Mucosa of rectum (tissue), 2 donors: Measurements from ENCODE around the gene IQSEC3.
A peak's percentile ranks its signal among the peaks of the same experiment; 100 is the strongest.
"Not testable (repeated sequence)": the region's sequence is repeated elsewhere in the genome, so short reads cannot be mapped to it uniquely, and the experiment has no call there.

ENCODE experiments used
- H3K27ac ChIP-seq, 2 donors: one replicate each; pipeline ENCODE4 v1.7.0; 2013; ENCODE audit warnings: inconsistent platforms in 2 of 2, low read depth in 2 of 2, low read length in 2 of 2
- H3K27me3 ChIP-seq, 2 donors: one replicate each; pipeline ENCODE4 v1.7.0; 2013; ENCODE audit warnings: low read length in 2 of 2; ENCODE audit not compliant: control insufficient read depth in 2 of 2, insufficient read depth in 2 of 2
- H3K36me3 ChIP-seq, 2 donors: one replicate each; pipeline ENCODE4 v1.7.0; 2013; ENCODE audit warnings: low read length in 2 of 2; ENCODE audit not compliant: control insufficient read depth in 2 of 2, insufficient read depth in 2 of 2
- H3K4me1 ChIP-seq, 2 donors: one replicate each; pipeline ENCODE4 v1.7.0; 2013; ENCODE audit warnings: low read length in 2 of 2, mild to moderate bottlenecking in 1 of 2; ENCODE audit not compliant: control insufficient read depth in 2 of 2, insufficient read depth in 2 of 2
- H3K4me3 ChIP-seq, 2 donors: one replicate each; pipeline ENCODE4 v1.7.0; 2013; ENCODE audit warnings: low read length in 2 of 2
- H3K9ac ChIP-seq, 2 donors: one replicate each; pipeline ENCODE4 v1.7.0; 2013; ENCODE audit warnings: low read length in 2 of 2, low read depth in 1 of 2, mild to moderate bottlenecking in 1 of 2
- H3K9me3 ChIP-seq, 2 donors: one replicate each; pipeline ENCODE4 v1.7.0; 2013; ENCODE audit warnings: low read length in 2 of 2; ENCODE audit not compliant: control insufficient read depth in 2 of 2
- donor health status: healthy.
- donor health status: Normal muscosa, but diverticular disease.

The IQSEC3 gene

DNA sequence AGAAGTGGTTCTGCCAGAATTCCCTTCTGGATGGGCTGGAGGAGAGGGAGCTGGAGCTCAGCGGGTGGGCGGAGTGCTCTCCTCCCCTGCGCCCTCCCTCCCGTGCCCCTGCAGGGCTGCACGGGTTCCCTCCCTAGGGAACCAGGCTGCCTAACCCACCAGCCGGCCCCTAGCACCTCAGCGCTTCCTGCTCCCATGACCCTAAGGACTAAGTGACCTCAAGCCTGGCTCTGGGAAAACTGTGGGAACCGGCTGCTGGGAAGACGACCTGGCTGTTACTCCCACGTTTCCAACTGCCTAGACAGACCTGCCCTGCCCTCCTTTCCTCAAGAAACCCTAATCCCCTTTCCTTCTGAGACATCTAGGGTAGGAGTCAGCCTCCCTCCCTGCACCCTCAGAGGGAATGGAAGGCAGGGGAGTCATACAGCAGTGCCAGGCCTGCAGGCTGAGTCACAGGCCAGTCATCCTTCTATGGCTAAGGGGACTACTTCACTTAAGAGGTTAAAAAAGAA lies 115.9 kb downstream of the IQSEC3 start:
- no peak overlapping the region for H3K4me3 ChIP-seq
- no peak overlapping the region for H3K27ac ChIP-seq
- peaks cover 0 to 3% of the 10 kb centered on the region in 2 donors for H3K4me1 ChIP-seq
- H3K36me3 ChIP-seq = no peaks in the 10 kb centered on the region
- no peaks in the 10 kb centered on the region for H3K9me3 ChIP-seq
- H3K9ac ChIP-seq = no peak overlapping the region
- H3K27me3 ChIP-seq = no peaks in the 10 kb centered on the region

- H3K4me3 ChIP-seq = no peak overlapping the region
- H3K27me3 ChIP-seq = no peaks in the 10 kb centered on the region
- H3K4me1 ChIP-seq = peaks cover 0 to 9% of the 10 kb centered on the region in 2 donors
- no peak overlapping the region for H3K27ac ChIP-seq
- no peaks in the 10 kb centered on the region for H3K36me3 ChIP-seq
- no peaks in the 10 kb centered on the region for H3K9me3 ChIP-seq
- H3K9ac ChIP-seq = no peak overlapping the region
These were observed 118.4 kb downstream of the IQSEC3 start for GRCh38 chr12:184811-185575.

- H3K4me3 ChIP-seq = no peak overlapping the region
- no peaks in the 10 kb centered on the region for H3K9me3 ChIP-seq
- H3K4me1 ChIP-seq = peaks cover 0 to 7% of the 10 kb centered on the region in 2 donors
- no peak overlapping the region for H3K27ac ChIP-seq
- H3K9ac ChIP-seq = no peak overlapping the region
- H3K27me3 ChIP-seq = no peaks in the 10 kb centered on the region
- H3K36me3 ChIP-seq = no peaks in the 10 kb centered on the region
These were observed 119.0 kb downstream of the IQSEC3 start for GRCh38 chr12:185576-185955.

DNA sequence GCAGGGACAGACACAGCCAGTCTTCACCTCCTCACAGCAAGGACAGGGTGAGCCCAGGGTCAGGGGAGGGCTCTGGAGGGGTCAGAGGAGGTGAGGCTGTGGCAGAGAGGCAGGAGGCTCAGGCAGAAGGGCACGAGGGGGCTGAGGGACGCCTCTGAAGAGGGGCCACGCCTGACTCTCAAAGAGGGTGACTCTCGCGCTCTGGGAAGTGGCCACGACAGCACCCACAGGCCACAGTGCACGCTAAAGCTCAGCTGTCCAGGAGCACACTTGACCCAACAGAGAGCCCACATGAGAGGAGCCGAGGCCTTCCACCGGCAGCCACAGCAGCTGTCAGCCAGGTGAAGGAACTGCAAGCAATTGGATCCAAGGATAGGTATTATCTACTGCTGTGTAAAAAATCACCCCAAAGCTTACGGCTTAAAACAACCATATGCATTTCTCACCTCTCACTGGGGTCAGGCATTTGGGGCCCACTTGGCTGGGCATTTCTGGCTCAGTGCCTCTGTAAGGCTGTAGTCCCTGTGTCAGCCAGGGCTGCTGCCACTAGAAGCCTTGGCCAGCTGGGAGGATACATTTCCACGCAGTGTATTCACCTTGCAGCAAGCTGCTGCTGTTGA lies 119.5 kb downstream of the IQSEC3 start:
- H3K4me1 ChIP-seq = peaks cover 0 to 7% of the 10 kb centered on the region in 2 donors
- no peaks in the 10 kb centered on the region for H3K36me3 ChIP-seq
- no peak overlapping the region for H3K27ac ChIP-seq
- H3K27me3 ChIP-seq = no peaks in the 10 kb centered on the region
- no peaks in the 10 kb centered on the region for H3K9me3 ChIP-seq
- H3K4me3 ChIP-seq = no peak overlapping the region
- no peak overlapping the region for H3K9ac ChIP-seq

- H3K27ac ChIP-seq, H3K9me3 ChIP-seq, H3K27me3 ChIP-seq, H3K36me3 ChIP-seq, H3K4me1 ChIP-seq, H3K9ac ChIP-seq: not testable (repeated sequence)
- H3K4me3 ChIP-seq = peak overlapping the region; percentile 60
These were observed 121.7 kb downstream of the IQSEC3 start for GRCh38 chr12:187986-188909.

- no peak overlapping the region for H3K9ac ChIP-seq
- peaks cover 0 to 7% of the 10 kb centered on the region in 2 donors for H3K4me1 ChIP-seq
- H3K27ac ChIP-seq = no peak overlapping the region
- H3K4me3 ChIP-seq = peak overlapping the region; percentile 60
- H3K27me3 ChIP-seq = no peaks in the 10 kb centered on the region
- H3K9me3 ChIP-seq = no peaks in the 10 kb centered on the region
- no peaks in the 10 kb centered on the region for H3K36me3 ChIP-seq
These were observed 122.5 kb downstream of the IQSEC3 start for GRCh38 chr12:188910-189621.

- peak overlapping the region in 1 of 2 donors; percentile 60 for H3K4me3 ChIP-seq
- H3K9ac ChIP-seq = no peak overlapping the region
- H3K27ac ChIP-seq = no peak overlapping the region
- H3K9me3 ChIP-seq = no peaks in the 10 kb centered on the region
- H3K27me3 ChIP-seq = peaks cover 0 to 4% of the 10 kb centered on the region in 2 donors
- peaks cover 0 to 7% of the 10 kb centered on the region in 2 donors for H3K4me1 ChIP-seq
- no peaks in the 10 kb centered on the region for H3K36me3 ChIP-seq
These were observed 123.0 kb downstream of the IQSEC3 start for GRCh38 chr12:189622-189962.

- Histone ChIP-seq H3K36me3 (no peaks in the 10 kb centered on the region), H3K4me3 (no peak overlapping the region), H3K4me1 (peaks cover 0 to 7% of the 10 kb centered on the region in 2 donors), H3K9me3 (no peaks in the 10 kb centered on the region), H3K27me3 (peaks cover 5 to 7% of the 10 kb centered on the region in 2 donors), H3K9ac (no peak overlapping the region), H3K27ac (no peak overlapping the region)
These were observed 124.3 kb downstream of the IQSEC3 start for GRCh38 chr12:190881-191280.

DNA sequence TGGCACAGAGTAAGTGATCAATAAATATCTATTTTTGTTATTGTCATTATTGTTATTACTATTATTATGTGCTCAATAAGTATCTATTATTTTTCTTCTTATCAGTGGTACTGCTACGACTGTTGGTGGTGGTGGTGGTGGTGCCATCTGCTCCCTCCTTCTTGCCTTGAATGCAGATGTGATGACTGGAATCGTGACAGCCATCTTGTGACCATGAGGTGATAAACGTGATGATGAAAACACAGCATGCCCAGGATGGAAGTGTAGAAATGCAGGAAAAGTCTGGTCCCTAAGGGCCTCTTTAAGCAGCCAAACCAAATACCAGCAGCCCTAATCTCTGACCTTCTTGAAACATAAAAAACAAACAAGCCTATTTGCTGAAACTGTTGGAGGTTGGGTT lies 125.0 kb downstream of the IQSEC3 start:
- Histone ChIP-seq H3K36me3 (no peaks in the 10 kb centered on the region), H3K9me3 (no peaks in the 10 kb centered on the region), H3K27me3 (peaks cover 5 to 7% of the 10 kb centered on the region in 2 donors), H3K9ac (no peak overlapping the region), H3K27ac (no peak overlapping the region), H3K4me3 (no peak overlapping the region), H3K4me1 (peaks cover 0 to 7% of the 10 kb centered on the region in 2 donors)
